ENCODE results near the gene ZNF329.
"Not testable (repeated sequence)": the region's sequence is repeated elsewhere in the genome, so short reads cannot be mapped to it uniquely, and the experiment has no call there.

Gene ZNF329

GRCh38 chr19:58150328-58150921 is at the start of gene ZNF329:
Gene ZNF329, minus strand, starts transcription at chr19:58150789. Its CDS starts 21,286 bp downstream, at chr19:58129503.
- peak; percentile 94 for DNase-seq (ENCODE audit: low read depth)

- no peak for DNase-seq (ENCODE audit: low read depth)
These were observed 46.5 kb upstream of the ZNF329 start for GRCh38 chr19:58196901-58197616.

- no peak for DNase-seq (ENCODE audit: low read depth)
These were observed 33.2 kb upstream of the ZNF329 start for GRCh38 chr19:58183817-58184215.

- peak; percentile 91 for DNase-seq (ENCODE audit: low read depth)
These were observed 32.6 kb upstream of the ZNF329 start, which contains the start of gene ZNF274 for GRCh38 chr19:58182989-58183816. Gene ZNF274, plus strand, starts transcription at chr19:58183061. Its CDS starts 905 bp downstream, at chr19:58183966.

- peak; percentile 72 for DNase-seq (ENCODE audit: low read depth)
These were observed 32.0 kb upstream of the ZNF329 start for GRCh38 chr19:58182577-58182988.

GRCh38 chr19:58181902-58182576 is 31.4 kb upstream of the ZNF329 start:
- DNase-seq (ENCODE audit: low read depth): peak; percentile 50

- no peak for DNase-seq (ENCODE audit: low read depth)
These were observed 20.3 kb upstream of the ZNF329 start for GRCh38 chr19:58170860-58171259.

- no peak for DNase-seq (ENCODE audit: low read depth)
These were observed 16.2 kb upstream of the ZNF329 start for GRCh38 chr19:58166708-58167280.

- no peak for DNase-seq (ENCODE audit: low read depth)
These were observed 15.7 kb upstream of the ZNF329 start for GRCh38 chr19:58166268-58166667.

- no peak for DNase-seq (ENCODE audit: low read depth)
These were observed 6.6 kb upstream of the ZNF329 start for GRCh38 chr19:58157045-58157728.

GRCh38 chr19:58154679-58155648 is 4.4 kb upstream of the ZNF329 start:
- DNase-seq (ENCODE audit: low read depth): peak; percentile 100

- no peak for DNase-seq (ENCODE audit: low read depth)
These were observed 3.7 kb upstream of the ZNF329 start for GRCh38 chr19:58154287-58154678.

- DNase-seq (ENCODE audit: low read depth): no peak
These were observed 2.8 kb upstream of the ZNF329 start for GRCh38 chr19:58153386-58153785.

GRCh38 chr19:58147475-58147874 is 3.1 kb downstream of the ZNF329 start:
- not testable (repeated sequence) for DNase-seq (ENCODE audit: low read depth)

- no peak for DNase-seq (ENCODE audit: low read depth)
These were observed 4.7 kb downstream of the ZNF329 start for GRCh38 chr19:58145849-58146248.

GRCh38 chr19:58134244-58134643 is 16.3 kb downstream of the ZNF329 start:
- no peak for DNase-seq (ENCODE audit: low read depth)

GRCh38 chr19:58129284-58129683 is 21.3 kb downstream of the ZNF329 start:
- no peak for DNase-seq (ENCODE audit: low read depth)

- no peak for DNase-seq (ENCODE audit: low read depth)
These were observed 22.4 kb downstream of the ZNF329 start for GRCh38 chr19:58128041-58128685.

GRCh38 chr19:58123354-58123753 is 27.2 kb downstream of the ZNF329 start:
- DNase-seq (ENCODE audit: low read depth): no peak

Measured in activated T-cell treated with anti-CD3 and anti-CD28 coated beads for 1 hour (primary cell).